ENCODE measurements around the gene PTK6.

The PTK6 gene

DNA sequence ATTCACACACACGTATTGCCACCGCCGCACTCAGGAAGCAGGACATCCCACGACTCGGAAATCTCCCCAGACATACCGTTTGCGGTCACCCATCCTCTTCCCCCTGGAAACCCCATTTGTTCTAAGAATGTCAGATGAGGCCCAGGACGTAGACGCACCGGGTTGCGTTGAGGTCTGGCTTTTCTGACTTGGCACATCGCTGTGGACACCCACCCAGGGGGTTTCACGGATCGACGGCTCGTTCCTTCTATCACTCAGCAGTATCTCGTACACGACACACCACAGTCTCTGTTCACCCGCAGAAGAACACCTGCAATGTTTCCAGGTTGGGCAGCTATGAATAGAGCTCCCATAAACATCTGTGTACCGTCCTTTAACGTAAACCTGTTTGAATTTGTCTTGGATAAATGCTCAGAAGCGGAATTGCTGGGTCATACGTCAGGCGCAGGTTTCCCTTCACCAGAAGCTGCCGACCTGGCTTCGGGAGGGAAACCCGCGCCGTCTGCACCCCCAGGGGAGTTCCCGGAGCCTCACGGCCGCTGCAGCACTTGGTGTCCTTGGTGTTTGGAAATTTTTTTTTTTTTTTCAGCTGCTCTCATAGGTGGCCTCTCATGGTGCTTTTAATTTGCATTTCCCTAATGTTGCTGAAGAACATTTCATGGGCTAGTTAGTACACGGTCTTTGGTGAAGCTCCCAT is 29.0 kb downstream of the PTK6 start:
- no peak for DNase-seq (ENCODE audit: low read depth in 3 of 3)

DNA sequence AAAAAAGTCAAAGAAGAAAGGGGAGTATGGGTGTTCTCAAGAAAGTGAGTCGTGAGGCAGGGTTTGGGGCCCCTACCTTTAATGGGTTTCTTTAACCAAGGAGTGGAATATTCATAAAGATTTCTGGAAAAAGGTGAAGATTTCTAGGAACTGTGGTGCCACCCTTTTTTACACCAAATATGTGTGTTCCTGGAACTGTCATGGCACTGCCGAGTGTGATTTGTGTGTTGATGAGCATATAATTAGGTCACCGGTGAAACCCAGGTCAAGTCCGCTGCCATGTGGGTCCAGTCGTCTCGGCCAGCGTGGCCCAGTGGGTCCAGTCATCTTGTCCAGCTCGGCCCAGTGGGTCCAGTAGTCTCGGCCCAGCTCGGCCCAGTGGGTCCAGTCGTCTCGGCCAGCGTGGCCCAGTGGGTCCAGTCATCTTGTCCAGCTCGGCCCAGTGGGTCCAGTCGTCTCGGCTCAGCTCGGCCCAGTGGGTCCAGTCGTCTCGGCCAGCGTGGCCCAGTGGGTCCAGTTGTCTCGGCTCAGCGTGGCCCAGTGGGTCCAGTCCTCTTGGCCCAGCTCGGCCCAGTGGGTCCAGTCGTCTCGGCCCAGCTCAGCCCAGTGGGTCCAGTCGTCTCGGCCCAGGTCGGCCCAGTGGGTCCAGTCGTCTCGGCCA is 30.0 kb downstream of the PTK6 start:
- DNase-seq (ENCODE audit: low read depth in 3 of 3) = no peak

GRCh38 chr20:63505723-63506122 is 31.5 kb downstream of the PTK6 start:
- DNase-seq (ENCODE audit: low read depth in 3 of 3) = no peak

- DNase-seq (ENCODE audit: low read depth in 3 of 3) = no peak
These were observed 31.9 kb downstream of the PTK6 start for GRCh38 chr20:63505281-63505680.

DNA sequence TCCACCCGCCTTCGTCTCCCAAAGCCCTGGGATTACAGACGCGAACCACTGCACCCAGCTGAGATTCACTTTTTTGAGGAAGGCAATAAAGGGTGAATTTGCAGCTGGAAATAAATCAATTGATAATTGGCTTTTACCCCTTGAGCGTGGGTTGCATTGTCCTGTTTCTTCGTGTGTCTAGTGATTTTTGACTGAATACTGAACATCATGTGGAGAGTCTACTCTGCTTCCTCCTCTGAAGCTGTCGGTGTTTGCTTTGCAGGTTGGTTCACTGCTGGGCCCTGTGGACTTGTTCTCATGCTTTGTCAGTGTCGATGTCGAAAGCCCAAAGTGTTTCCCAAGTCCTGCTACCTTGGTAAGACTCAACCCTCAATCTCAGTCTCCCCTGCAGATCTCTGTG is 32.5 kb downstream of the PTK6 start:
- DNase-seq (ENCODE audit: low read depth in 3 of 3) = no peak

- DNase-seq (ENCODE audit: low read depth in 3 of 3) = no peak
These were observed 33.7 kb downstream of the PTK6 start for GRCh38 chr20:63503524-63503923.

GRCh38 chr20:63502671-63503172 is 34.5 kb downstream of the PTK6 start:
- no peak for DNase-seq (ENCODE audit: low read depth in 3 of 3)

- no peak for DNase-seq (ENCODE audit: low read depth in 3 of 3)
These were observed 35.1 kb downstream of the PTK6 start for GRCh38 chr20:63501818-63502670.

GRCh38 chr20:63500902-63501817 is 36.0 kb downstream of the PTK6 start:
- DNase-seq (ENCODE audit: low read depth in 3 of 3) = no peak

DNA sequence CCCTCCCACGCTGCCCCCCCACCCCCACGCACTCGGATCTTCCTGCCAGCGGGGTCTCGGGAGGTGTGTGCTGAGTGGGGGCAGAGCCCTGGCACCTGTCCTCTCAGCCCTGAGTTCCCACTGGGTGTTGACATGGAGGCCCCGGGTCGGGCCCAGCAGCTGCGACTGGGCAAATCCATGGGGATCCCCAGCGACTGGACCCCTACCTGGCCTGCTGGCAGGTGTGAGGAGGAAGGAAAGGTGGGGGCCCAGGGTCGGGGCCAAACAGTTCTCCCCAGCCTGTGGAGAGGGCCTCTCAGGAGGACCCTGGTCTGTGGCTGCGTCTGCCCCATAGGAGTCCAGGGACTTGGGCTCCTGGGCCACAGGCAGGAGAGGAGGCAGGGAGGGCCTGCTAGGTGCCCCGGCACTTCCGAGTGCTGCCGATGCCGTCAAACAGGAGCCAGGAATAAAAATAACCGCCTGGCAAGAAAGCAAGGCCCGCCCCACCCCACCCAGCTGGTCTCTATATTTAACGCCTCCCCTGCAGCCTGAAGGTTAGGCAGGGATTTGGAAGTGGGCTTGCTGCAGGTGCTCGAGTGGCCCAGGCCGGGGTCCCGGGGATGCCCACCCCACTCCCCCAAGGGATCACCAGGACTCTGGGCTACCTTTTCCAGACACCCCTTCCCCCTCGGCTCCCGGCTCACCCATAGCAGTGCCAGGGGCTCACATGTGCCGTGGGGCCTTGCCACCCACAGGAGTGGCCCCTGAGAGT is 36.9 kb downstream of the PTK6 start:
- DNase-seq (ENCODE audit: low read depth in 3 of 3) = no peak

DNA sequence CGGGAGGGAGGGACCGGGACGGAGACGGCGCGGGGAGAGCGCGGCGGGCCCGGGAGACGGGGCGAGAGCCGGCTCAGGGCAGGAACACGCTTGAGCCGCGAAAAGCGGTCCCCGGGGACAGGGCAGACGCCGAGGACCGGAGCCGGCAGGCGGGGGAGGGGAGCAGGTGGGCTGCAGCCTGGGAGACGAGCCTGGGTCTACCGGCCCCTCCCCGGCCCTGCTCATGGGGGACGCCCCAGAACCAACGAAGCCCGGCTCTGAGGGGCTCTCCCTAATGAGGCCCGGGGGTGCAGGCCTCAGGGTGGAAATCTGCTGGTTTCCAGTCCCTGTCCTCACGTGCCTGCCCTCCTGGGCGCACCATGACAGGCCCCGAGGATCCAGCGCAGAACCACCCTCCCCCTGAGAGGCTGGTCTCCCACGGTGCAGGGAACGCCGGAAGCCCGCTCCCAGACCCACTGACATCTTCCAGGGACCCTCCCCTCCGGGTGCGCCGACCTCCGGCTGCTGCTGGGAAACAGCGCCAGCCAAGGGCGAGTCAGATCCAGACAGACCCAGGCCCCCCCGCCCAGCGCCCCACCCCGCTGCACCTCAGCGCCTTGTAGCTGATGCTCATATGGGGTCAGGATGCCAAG is 37.7 kb downstream of the PTK6 start:
- DNase-seq (ENCODE audit: low read depth in 3 of 3) = no peak

- no peak for DNase-seq (ENCODE audit: low read depth in 3 of 3)
These were observed 38.2 kb downstream of the PTK6 start, which contains the start of gene EEF1A2 for GRCh38 chr20:63498960-63499337. EEF1A2 (minus strand) TSS chr20:63499083; CDS start chr20:63497763, 1,320 bp downstream.

- DNase-seq (ENCODE audit: low read depth in 3 of 3) = no peak
These were observed 38.9 kb downstream of the PTK6 start for GRCh38 chr20:63497946-63498935.

DNA sequence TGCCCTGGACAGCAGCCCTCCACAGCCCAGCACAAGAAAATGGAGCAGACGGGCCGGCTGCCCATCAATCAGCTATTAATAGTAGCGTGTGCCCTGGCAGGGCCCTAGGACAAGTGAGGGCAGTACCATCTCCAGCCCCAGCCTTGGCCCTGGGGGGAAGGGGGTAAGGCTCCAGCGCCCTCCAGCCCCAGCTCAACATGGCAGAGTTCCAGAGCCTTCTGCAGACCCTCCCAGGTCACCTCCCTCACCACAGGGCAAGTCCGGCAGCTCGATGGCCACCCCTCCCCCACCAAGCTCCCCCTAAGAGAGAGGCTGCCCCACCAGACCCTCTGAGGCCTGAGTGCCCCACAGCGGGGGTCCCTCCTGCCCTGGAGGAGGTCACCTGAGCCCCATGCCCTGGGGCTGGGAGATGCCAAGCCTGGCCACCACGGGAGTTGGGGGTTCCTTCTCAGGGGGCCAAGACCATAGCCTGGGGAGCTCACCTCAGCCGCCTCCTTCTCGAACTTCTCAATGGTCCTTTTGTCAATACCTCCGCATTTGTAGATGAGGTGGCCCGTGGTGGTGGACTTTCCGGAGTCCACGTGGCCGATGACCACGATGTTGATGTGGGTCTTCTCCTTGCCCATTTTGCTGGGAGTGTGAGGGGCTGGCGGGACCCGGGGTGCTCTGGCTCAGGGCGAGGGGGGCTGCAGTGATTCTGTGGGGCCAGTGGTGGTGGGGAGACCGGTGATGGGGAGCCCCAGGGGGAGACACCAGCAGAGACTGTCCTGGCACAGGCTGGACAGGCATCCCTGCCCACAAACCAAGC is 39.8 kb downstream of the PTK6 start:
- DNase-seq (ENCODE audit: low read depth in 3 of 3) = no peak

DNA sequence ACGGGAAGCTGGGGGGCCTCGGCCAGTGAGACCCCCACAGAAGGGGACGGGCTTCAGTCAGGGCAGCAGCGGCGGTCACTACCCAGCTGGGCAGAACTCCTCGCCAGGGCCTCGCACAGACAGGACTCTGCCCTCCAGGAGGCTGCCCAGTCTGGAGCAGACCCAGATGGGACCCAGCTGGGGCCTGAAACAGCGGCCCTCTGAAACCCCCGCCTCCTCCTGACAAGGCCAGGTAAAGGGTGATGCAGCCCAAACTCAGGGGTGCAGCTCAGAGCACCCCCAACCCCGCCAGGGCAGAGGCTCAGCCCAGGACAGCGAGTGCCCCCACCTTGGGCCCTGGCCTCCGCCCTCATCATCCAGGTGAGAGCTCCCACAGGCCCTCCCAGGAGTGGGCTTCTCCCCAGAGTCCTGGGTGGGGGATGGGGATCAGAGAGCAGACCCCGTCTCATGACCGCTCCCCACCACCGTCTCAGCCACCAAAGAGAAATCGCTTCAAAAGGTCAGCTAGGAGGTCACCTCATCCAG is 40.5 kb downstream of the PTK6 start:
- no peak for DNase-seq (ENCODE audit: low read depth in 3 of 3)

- DNase-seq (ENCODE audit: low read depth in 3 of 3) = peak; percentile 50 to 62 (median 60)
These were observed 41.2 kb downstream of the PTK6 start for GRCh38 chr20:63495741-63496595.
